ENCODE results near the gene PLCB4. TPM values are rescaled to one million over a fixed set of nuclear protein-coding genes. Genes with fewer than 3 reads are reported as not detected.

Gene PLCB4
- total RNA-seq, 2 donors from 2014 or later = 15.3 to 24.1 TPM

DNA sequence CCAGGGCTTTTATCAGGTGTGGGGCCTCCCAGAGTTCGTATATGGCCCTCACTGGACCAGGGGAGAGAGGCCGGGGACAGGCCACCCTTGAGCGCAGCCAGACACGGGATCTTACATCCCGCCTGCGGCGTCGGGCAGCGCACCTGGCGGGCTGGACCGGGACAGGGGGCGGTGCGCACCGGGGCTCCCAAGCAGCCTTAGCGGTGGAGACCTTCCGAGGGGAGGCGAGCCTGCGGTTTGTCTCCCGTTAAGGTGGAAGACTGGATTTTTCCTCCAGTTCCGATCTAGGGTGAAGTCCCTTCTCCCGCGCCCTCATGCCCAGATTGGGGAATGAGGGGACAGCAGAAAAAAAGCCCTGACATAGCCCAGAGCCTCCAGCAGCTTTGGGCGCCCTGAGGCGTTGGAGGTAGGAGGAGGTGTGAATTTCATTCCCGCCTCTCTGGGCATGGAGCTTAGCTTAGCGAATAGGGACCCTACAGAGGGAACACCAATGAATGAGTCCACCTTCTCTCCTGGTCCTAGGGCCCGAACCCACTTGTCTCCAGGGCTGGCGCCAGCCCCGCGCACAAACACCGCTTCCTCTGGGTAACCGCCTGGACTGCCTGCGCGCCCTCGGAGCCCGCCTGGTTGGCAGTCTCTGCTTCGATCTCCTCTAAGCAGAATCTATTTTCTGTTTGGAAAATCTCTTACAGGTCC lies 438.8 kb downstream of the PLCB4 start:
- H3K27me3 ChIP-seq (replicated peaks; ENCODE audit: insufficient read depth) = no peaks in the 10 kb centered on the region
- DNase-seq (ENCODE audit: low spot score) = no peak

DNA sequence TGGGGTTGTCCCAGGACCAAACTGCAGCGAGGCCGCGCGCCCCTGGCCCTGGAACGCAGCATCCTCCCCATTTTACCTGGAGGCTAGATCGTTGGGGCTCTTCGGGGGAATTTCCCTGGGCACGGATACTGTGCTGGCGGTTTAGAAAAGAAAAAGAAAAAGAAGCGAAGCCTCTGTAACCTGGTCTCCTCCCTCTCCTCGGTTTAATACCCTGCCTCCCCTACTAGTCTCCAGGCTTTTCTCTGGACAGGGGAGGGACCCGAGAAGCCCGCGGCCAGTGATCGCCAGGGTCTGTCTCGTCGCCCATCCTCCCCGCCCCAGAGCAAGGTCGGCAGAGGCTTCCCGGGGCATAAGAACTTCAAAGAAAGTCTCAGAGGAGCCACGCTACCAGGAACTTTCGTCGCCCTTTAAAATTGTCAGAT lies 439.4 kb downstream of the PLCB4 start:
- Histone ChIP-seq H3K36me3 (no peaks in the 10 kb centered on the region), H3K9me3 (no peaks in the 10 kb centered on the region), H3K27ac (no peak overlapping the region), H3K4me3 (no peak overlapping the region), H3K4me1 (ENCODE audit: control insufficient read depth in 1 of 2, low read depth in 2 of 2) (peaks cover 0 to 12% of the 10 kb centered on the region in 2 donors), H3K27me3 (replicated peaks; ENCODE audit: insufficient read depth) (no peaks in the 10 kb centered on the region)
- TF ChIP-seq, protein P1, sequence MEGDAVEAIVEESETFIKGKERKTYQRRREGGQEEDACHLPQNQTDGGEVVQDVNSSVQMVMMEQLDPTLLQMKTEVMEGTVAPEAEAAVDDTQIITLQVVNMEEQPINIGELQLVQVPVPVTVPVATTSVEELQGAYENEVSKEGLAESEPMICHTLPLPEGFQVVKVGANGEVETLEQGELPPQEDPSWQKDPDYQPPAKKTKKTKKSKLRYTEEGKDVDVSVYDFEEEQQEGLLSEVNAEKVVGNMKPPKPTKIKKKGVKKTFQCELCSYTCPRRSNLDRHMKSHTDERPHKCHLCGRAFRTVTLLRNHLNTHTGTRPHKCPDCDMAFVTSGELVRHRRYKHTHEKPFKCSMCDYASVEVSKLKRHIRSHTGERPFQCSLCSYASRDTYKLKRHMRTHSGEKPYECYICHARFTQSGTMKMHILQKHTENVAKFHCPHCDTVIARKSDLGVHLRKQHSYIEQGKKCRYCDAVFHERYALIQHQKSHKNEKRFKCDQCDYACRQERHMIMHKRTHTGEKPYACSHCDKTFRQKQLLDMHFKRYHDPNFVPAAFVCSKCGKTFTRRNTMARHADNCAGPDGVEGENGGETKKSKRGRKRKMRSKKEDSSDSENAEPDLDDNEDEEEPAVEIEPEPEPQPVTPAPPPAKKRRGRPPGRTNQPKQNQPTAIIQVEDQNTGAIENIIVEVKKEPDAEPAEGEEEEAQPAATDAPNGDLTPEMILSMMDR (IDR thresholded peaks at IDR 0.05) = no peak
- ATAC-seq (ENCODE audit: insufficient number of reproducible peaks, low FRiP score, low read depth) (no peak), DNase-seq (ENCODE audit: low spot score) (no peak)

More for the DNA sequence above, 438.8 kb downstream of the PLCB4 start:
- Histone ChIP-seq H3K9me3 (no peaks in the 10 kb centered on the region), H3K4me1 (ENCODE audit: control insufficient read depth in 1 of 2, low read depth in 2 of 2) (peaks cover 0 to 12% of the 10 kb centered on the region in 2 donors), H3K27ac (no peak overlapping the region), H3K4me3 (no peak overlapping the region), H3K36me3 (no peaks in the 10 kb centered on the region)
- ATAC-seq (ENCODE audit: insufficient number of reproducible peaks, low FRiP score, low read depth) = no peak
- TF ChIP-seq, protein P1 (IDR thresholded peaks at IDR 0.05) = no peak

DNA sequence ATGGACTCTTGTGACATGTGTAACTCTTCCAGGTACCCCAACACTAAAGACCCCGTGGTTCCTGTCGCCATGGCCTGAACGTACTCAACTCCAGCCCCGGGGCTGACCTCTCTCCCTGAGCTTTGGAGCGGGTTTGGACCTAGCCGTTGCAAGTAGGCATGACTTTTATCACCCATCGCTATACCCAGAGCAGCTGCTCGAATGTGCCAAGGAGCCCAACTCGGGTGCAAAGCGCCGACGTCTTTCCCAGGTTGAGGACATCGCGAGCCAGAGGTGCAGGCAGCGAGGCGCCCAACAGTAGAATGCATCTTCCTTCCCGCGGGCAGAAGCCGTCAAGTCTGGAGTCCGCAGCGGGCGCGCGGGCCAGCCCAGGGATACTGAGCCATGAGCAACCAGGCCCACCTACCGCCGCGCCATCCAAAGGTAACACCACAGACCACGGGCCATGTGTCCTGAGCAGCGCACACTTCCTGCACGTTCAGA lies 439.9 kb downstream of the PLCB4 start:
- Histone ChIP-seq H3K27ac (no peak overlapping the region), H3K36me3 (no peaks in the 10 kb centered on the region), H3K27me3 (replicated peaks; ENCODE audit: insufficient read depth) (no peaks in the 10 kb centered on the region), H3K4me3 (no peak overlapping the region), H3K9me3 (no peaks in the 10 kb centered on the region), H3K4me1 (ENCODE audit: control insufficient read depth in 1 of 2, low read depth in 2 of 2) (peaks cover 0 to 12% of the 10 kb centered on the region in 2 donors)
- TF ChIP-seq, protein P1 (IDR thresholded peaks at IDR 0.05) = no peak
- DNase-seq (ENCODE audit: low spot score) (no peak), ATAC-seq (ENCODE audit: insufficient number of reproducible peaks, low FRiP score, low read depth) (no peak)

DNA sequence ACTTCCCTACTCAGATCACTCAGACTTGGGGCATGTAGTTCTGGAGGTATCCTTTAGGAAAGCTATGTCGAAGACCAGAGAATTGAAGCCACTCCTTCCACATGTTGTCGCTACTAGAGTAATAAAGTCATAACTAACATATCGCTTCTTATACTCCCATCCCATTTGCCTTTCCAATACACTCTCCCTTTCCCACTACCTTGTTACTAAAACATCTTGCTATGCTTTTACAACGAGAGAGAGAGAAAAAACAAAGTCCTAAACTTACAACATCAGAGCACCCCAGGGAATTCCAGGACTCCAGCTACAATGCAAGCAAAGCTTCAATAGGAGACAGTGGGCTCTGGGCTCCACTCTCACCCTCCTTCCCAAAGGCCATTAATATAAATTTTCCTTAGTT lies 440.4 kb downstream of the PLCB4 start:
- ATAC-seq (ENCODE audit: insufficient number of reproducible peaks, low FRiP score, low read depth) = no peak
- Histone ChIP-seq H3K27me3 (replicated peaks; ENCODE audit: insufficient read depth) (no peaks in the 10 kb centered on the region), H3K36me3 (no peaks in the 10 kb centered on the region), H3K4me3 (no peak overlapping the region), H3K9me3 (no peaks in the 10 kb centered on the region), H3K4me1 (ENCODE audit: control insufficient read depth in 1 of 2, low read depth in 2 of 2) (peaks cover 0 to 14% of the 10 kb centered on the region in 2 donors), H3K27ac (no peak overlapping the region)
- TF ChIP-seq, protein P1 (IDR thresholded peaks at IDR 0.05) = no peak
- DNase-seq (ENCODE audit: low spot score) = no peak

DNA sequence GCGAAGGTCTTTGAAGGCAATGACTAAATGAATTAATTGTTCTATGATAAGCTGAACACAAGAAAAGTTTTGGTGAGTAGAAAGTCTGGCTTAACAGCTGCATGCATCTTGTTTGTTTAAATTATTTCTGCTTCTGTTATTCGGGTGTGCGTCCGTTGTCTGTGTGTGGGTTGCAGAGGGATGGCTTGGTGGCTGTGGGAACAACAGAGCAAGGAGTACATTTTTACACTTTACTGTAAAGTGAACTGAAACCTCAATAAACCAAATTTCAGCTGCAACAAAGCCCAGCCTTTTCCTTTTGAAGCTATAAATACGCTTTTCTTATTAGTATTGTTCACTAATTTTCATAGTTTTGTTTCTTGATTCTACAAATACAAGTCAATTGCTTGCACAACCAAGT lies 442.0 kb downstream of the PLCB4 start:
- Histone ChIP-seq H3K36me3 (no peaks in the 10 kb centered on the region), H3K27ac (no peak overlapping the region), H3K27me3 (replicated peaks; ENCODE audit: insufficient read depth) (no peaks in the 10 kb centered on the region), H3K9me3 (no peaks in the 10 kb centered on the region), H3K4me1 (ENCODE audit: control insufficient read depth in 1 of 2, low read depth in 2 of 2) (peaks cover 12 to 31% of the 10 kb centered on the region in 2 donors), H3K4me3 (no peak overlapping the region)
- DNase-seq (ENCODE audit: low spot score) (no peak), ATAC-seq (ENCODE audit: insufficient number of reproducible peaks, low FRiP score, low read depth) (no peak)
- TF ChIP-seq, protein P1 (IDR thresholded peaks at IDR 0.05) = no peak

All from thoracic aorta (tissue), 2 donors.